Endothelial cell of umbilical vein (primary cell): ENCODE measurements around the gene RSPRY1.

Experiments
- CTCF ChIP-seq, 2 donors: IDR thresholded peaks; 1 replicate in 1 of 2; 2 replicates in 1 of 2; pipeline ENCODE4 v1.5.1; 2011; ENCODE audit warnings: low read length in 2 of 2, mild to moderate bottlenecking in 2 of 2, moderate library complexity in 2 of 2, control low read depth in 1 of 2, inconsistent platforms in 1 of 2, low read depth in 1 of 2; ENCODE audit not compliant: insufficient read depth in 1 of 2; ENCODE audit errors: extremely low read depth in 1 of 2
- EZH2 ChIP-seq: IDR thresholded peaks from 2 replicates; pipeline ENCODE4 v1.6.1; 2012; ENCODE audit warnings: borderline replicate concordance, low read depth, mild to moderate bottlenecking, moderate library complexity, low read length, inconsistent platforms; ENCODE audit not compliant: severe bottlenecking
- FOS ChIP-seq: IDR thresholded peaks from 2 replicates; pipeline ENCODE4 v1.6.1; 2011; ENCODE audit warnings: mild to moderate bottlenecking, low read length, moderate library complexity, borderline replicate concordance; ENCODE audit not compliant: insufficient read depth
- JUN ChIP-seq: IDR thresholded peaks from 2 replicates; pipeline ENCODE4 v1.6.1; 2011; ENCODE audit warnings: borderline replicate concordance, low read depth; ENCODE audit not compliant: insufficient read length, insufficient read depth
- POLR2A ChIP-seq: IDR thresholded peaks from 2 replicates; pipeline ENCODE4 v1.6.1; 2012; ENCODE audit warnings: low read depth, mild to moderate bottlenecking, control low read depth, low read length
- POLR2AphosphoS5 ChIP-seq: IDR thresholded peaks from 2 replicates; pipeline ENCODE4 v1.6.1; 2012; ENCODE audit warnings: low read depth, mild to moderate bottlenecking, control low read depth, low read length, moderate library complexity; ENCODE audit not compliant: insufficient read depth
- TF ChIP-seq, protein P1 (sequence below): IDR thresholded peaks from 2 replicates; pipeline ENCODE4 v1.6.1; 2011; ENCODE audit not compliant: insufficient read depth, insufficient read length

GRCh38 chr16:57229079-57229478 lies 43.0 kb downstream of the RSPRY1 start:
- TF ChIP-seq EZH2 (no peak), CTCF (IDR thresholded peaks at IDR 0.05; ENCODE audit: extremely low read depth in 1 of 2, insufficient read depth in 1 of 2, low read depth in 1 of 2, low read length in 2 of 2) (no peak), POLR2A (no peak), POLR2AphosphoS5 (no peak), JUN (no peak), FOS (no peak)
- TF ChIP-seq, protein P1, sequence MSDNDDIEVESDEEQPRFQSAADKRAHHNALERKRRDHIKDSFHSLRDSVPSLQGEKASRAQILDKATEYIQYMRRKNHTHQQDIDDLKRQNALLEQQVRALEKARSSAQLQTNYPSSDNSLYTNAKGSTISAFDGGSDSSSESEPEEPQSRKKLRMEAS, result no peak
